GM18861 (cell line): ENCODE results near the gene CHCT1.
"Not testable (repeated sequence)": the region's sequence is repeated elsewhere in the genome, so short reads cannot be mapped to it uniquely, and the experiment has no call there.

Experiments used
- ATAC-seq: cut with Tn5 transposase; IDR thresholded peaks from one replicate; pipeline ENCODE4 v1.9.1; 2021; ENCODE audit not compliant: unreplicated experiment

Gene CHCT1

DNA sequence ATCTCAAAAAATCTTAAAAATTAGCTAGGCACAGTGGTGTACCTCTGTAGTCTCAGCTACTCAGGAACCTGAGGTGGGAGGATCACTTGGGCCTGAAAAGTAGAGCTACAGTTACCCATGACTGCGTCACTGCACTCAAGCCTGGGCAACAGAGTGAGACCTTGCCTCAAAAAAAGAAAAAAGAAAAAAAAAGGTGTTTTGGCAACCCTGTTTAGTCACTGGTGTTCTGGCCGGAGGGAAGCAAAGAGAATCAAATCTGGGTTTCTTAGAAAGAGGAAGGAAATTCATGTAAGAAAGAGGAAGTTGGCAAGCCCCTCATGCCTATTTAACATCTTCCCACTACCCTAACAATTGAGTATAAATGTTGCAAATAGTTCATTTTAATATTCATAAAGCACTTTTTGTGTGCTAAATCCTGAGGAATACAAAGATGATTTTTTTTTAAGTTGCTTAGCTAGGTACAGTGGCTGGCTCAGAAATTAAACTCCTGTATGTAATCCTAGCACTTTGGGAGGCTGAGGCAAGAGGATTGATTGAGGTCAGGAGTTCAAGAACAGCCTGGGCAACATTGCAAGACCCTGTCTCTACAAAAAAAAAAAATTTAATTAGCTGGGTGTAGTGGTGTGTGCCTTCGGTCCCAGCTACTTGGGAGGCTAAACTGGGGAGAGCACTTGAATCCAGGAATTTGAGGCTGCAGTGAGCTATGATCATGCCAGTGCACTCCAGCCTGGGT lies 23.9 kb upstream of the CHCT1 start:
- peak; percentile 68 for ATAC-seq

GRCh38 chr17:60401819-60402218 lies 20.5 kb upstream of the CHCT1 start:
- no peak for ATAC-seq

DNA sequence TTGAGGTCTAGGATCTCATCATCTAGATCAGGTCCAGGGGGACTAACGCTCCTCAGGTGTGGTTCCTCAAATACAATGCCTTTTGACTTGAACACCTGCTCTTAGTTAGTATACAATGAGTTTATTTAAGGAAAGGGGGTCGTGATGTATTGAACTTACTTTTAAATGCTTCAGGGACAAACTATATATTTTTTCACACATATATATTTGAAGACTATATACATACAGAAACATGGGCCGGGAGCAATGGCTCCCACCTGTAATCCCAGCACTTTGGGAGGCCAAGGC lies 18.8 kb upstream of the CHCT1 start:
- ATAC-seq = no peak

- ATAC-seq = no peak
Measured at GRCh38 chr17:60403962-60404361, 18.3 kb upstream of the CHCT1 start.

GRCh38 chr17:60406887-60407286 lies 15.4 kb upstream of the CHCT1 start:
- ATAC-seq = no peak

DNA sequence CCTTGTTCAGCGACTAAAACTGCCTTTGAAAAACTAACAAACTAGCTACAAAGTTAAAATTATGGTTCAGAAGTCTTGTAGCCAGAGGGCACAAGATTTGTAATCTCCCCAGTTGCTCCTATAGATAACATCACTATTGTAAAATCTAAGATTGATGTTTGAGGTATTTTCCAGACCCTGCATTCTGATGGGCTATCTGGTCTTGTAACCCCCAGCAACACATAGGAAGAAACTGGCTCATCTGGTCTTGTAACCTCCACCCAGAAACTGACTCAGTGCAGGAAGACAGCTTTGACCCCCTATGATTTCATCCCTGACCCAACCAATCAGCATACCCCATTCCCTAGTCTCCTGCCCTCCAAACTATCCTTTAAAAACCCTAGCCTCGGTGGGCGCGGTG lies 12.3 kb upstream of the CHCT1 start:
- ATAC-seq = no peak

GRCh38 chr17:60412701-60413100 lies 9.6 kb upstream of the CHCT1 start:
- ATAC-seq = no peak

GRCh38 chr17:60415146-60415545 lies 7.1 kb upstream of the CHCT1 start:
- no peak for ATAC-seq

- no peak for ATAC-seq
Measured at GRCh38 chr17:60416368-60416925, 5.8 kb upstream of the CHCT1 start.

- ATAC-seq = not testable (repeated sequence)
Measured at GRCh38 chr17:60419003-60419402, 3.3 kb upstream of the CHCT1 start.

GRCh38 chr17:60419875-60420274 lies 2.4 kb upstream of the CHCT1 start:
- ATAC-seq = not testable (repeated sequence)

GRCh38 chr17:60421273-60422161 lies 772 bp upstream of the CHCT1 start:
- peak; percentile 83 for ATAC-seq

DNA sequence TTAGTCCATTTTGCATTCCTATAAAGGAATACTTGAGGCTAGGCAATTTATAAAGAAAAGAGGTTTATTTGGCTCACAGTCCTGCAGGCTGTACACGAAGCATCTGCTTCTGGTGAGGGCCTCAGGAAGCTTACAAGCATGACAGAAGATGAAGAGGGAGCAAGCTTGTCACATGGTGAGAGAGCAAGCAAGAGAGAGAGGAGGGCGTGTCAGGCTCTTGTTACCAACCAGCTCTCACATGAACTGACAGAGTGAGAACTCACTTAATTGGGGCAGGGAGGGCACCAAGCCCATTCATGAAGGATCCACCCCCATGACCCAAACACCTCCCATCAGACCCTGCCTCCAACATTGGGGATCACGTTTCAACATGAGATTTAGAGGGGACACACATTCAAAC lies 1.6 kb downstream of the CHCT1 start:
- ATAC-seq = no peak

GRCh38 chr17:60425626-60426025 lies 3.3 kb downstream of the CHCT1 start:
- ATAC-seq = no peak

- no peak for ATAC-seq
Measured at GRCh38 chr17:60426596-60426995, 4.3 kb downstream of the CHCT1 start.

DNA sequence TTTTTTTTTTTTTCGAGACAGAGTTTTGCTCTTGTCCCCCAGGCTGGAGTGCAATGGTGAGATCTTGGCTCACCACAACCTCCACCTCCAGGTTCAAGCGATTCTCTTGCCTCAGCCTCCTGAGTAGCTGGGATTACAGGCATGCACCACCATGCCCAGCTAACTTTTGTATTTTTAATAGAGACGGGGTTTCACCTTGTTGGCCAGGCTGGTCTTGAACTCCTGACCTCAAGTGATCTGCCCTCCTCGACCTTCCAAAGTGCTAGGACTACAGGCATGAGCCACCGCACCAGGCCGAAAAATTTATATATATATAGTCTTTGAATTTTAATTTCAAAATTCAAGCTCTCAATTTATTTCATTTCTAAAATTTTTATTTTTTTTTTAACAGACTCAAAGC lies 6.2 kb downstream of the CHCT1 start:
- not testable (repeated sequence) for ATAC-seq

DNA sequence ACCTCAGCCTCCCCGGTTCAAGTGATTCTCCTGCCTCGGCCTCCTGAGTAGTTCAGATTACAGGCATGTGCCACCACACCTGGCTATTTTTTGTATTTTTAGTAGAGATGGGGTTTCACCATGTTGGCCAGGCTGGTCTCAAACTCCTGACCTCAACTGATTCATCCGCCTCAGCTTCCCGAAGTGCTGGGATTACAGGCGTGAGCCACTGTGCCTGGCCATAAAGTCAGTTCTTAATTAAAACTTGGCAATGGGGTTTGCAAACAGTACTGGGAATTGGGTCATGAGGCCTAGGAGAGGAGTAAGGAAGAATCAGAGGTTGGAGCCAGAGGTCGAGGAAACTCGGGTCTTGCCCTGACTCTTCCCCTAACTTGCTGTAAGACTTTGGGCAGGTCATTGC lies 8.3 kb downstream of the CHCT1 start:
- ATAC-seq = not testable (repeated sequence)

DNA sequence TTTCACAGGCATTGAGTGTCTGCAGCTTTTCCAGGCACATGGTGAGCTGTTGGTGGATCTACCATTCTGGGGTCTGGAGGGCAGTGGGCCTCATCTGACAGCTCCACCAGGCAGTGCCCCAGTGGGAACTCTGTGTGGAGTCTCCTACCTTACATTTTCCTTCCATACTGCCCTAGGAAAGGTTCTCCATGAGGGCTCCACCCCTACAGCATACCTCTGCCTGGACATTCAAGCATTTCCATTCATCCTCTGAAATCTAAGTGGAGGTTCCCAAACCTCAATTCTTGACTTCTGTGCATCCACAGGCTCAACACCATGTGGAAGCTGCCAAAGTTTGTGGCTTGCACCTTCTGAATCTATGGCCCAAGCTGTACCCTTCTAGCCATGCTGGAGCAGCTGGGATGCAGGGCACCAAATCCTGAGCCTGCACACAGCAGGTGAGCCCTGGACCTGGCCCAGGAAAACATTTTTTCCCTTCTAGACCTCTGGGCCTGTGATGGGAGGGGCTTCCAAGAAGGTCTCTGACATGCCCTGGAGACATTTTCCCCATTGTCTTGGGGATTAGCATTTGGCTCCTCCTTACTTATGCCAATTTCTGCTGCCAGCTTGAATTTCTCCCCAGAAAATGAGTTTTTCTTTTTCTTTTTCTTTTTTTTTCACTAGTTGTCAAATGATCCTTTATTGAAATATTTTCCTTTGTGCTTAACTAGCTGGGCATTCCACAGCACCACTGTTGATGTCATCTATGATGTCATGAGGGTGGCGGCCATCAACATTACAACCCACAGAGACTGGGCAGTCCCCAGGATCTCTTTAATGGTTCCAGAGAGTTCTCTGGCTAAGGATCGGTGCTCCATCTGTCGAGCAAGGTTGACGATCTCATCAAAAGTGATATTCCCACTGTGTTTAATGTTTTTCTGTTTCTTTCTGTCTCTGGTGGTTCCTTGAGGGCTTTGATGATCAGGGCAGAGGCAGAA lies 11.0 kb downstream of the CHCT1 start:
- not testable (repeated sequence) for ATAC-seq

- no peak for ATAC-seq
Measured at GRCh38 chr17:60435244-60436167, 13.2 kb downstream of the CHCT1 start.

DNA sequence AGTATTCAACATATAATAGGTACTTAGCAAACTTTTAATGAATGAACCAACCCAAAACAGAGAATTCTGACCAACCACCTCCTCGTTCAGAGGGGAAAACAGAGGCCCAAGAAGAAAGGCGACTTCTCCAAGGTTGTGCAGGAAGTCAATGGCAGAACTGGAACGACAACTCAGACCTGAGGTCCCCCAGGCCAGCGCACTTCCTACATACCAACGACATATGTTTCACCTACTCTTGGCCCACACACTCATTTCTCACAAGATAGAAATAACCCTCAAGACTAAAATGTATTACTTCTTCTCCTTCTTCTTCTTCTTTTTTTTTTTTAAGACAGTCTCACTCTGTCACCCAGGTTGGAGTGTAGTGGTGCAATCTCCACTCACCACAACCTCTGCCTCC lies 14.4 kb downstream of the CHCT1 start:
- ATAC-seq = no peak
